GM21447 (cell line): ENCODE measurements around the gene PRKG1.
A peak's percentile ranks its signal among the peaks of the same experiment; 100 is the strongest.
"Not testable (repeated sequence)": the region's sequence is repeated elsewhere in the genome, so short reads cannot be mapped to it uniquely, and the experiment has no call there.

Experiments
- ATAC-seq: cut with Tn5 transposase; IDR thresholded peaks from one replicate; pipeline ENCODE4 v1.9.1; 2021; ENCODE audit not compliant: unreplicated experiment

PRKG1 gene

GRCh38 chr10:51371743-51372142, 297.5 kb downstream of the PRKG1 start:
- no peak for ATAC-seq

- no peak for ATAC-seq
Measured at GRCh38 chr10:51375790-51376189, 301.5 kb downstream of the PRKG1 start.

- ATAC-seq, result no peak
Measured at GRCh38 chr10:51377070-51377931, 303.0 kb downstream of the PRKG1 start.

- ATAC-seq, result no peak
Measured at GRCh38 chr10:51377932-51378599, 303.8 kb downstream of the PRKG1 start.

GRCh38 chr10:51382181-51382580, 307.9 kb downstream of the PRKG1 start:
- no peak for ATAC-seq

- ATAC-seq, result no peak
Measured at GRCh38 chr10:51384971-51385370, 310.7 kb downstream of the PRKG1 start.

GRCh38 chr10:51386248-51386885, 312.1 kb downstream of the PRKG1 start:
- ATAC-seq, result no peak

GRCh38 chr10:51389415-51390321, 315.4 kb downstream of the PRKG1 start:
- ATAC-seq, result peak; percentile 88

GRCh38 chr10:51393006-51393405, 318.7 kb downstream of the PRKG1 start:
- not testable (repeated sequence) for ATAC-seq

- ATAC-seq, result no peak
Measured at GRCh38 chr10:51394039-51394438, 319.8 kb downstream of the PRKG1 start.

GRCh38 chr10:51397244-51397643, 323.0 kb downstream of the PRKG1 start:
- ATAC-seq, result no peak

GRCh38 chr10:51397695-51398094, 323.4 kb downstream of the PRKG1 start:
- ATAC-seq, result no peak

GRCh38 chr10:51399840-51400239, 325.6 kb downstream of the PRKG1 start:
- ATAC-seq, result no peak

GRCh38 chr10:51400392-51401096, 326.3 kb downstream of the PRKG1 start:
- no peak for ATAC-seq

GRCh38 chr10:51403521-51403920, 329.2 kb downstream of the PRKG1 start:
- ATAC-seq, result no peak

- no peak for ATAC-seq
Measured at GRCh38 chr10:51405580-51406351, 331.5 kb downstream of the PRKG1 start.

GRCh38 chr10:51406581-51406980, 332.3 kb downstream of the PRKG1 start:
- ATAC-seq, result no peak

GRCh38 chr10:51416494-51416893, 342.2 kb downstream of the PRKG1 start:
- no peak for ATAC-seq
